Activated T-cell treated with anti-CD3 and anti-CD28 coated beads for 4 hours (primary cell): Measurements from ENCODE around the gene ZFHX3.

Experiments
- DNase-seq: peaks from one replicate; pipeline ENCODE4 v3.0.0-alpha.2; 2020

ZFHX3 gene

DNA sequence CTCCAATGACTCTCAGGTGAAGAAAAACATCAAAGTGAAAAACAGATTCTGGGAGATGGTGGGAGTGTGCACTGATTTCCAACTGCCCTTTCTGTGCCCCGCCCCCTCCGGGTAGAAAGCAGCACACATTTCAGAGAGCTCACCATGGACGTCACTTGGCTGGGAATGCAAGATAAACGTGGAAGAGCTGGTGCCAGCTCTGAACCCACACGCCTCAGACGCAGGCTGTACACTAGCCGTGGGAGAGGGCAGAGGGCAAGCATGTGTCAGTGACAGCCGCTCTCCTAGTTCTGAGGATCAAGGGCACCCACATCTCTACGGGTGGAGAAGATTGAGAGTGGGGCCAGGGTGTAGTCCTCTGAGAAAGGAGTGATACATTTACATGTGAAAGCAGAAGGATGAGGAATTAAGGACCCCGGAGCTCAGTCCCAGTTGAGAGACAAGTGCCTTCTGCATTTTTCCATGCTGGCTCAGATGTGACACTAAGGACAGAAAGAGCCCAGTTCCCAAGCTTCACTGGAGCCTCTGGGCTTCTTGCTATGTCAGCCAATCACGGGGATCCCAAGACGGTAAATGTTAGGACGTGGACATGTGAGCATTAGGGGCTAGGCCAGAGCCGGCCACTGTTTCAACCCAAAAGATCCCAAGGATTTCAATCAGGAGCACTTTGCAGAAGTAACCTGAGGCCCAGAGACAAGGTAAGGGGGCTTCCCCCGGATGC lies 101.3 kb downstream of the ZFHX3 start:
- DNase-seq: no peak

DNA sequence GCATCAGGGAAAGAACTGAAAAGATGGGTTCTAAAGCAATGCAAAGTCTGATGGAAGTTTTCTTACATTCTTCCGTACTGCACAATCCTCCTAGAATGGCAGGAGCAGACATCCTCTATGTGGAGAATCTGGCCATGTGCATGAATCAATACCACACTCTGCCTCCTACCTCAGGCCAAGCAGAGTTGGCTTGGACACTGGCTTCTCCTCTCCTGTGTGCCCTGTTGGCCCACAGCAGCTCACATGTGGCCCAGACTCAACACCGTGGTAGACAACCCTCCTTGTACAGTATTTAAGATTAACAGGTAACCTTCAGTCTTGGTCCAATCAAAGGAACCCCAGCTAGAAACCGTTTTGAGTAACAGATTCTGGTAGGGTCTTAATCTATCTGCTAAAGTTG lies 101.9 kb downstream of the ZFHX3 start:
- DNase-seq: no peak

DNA sequence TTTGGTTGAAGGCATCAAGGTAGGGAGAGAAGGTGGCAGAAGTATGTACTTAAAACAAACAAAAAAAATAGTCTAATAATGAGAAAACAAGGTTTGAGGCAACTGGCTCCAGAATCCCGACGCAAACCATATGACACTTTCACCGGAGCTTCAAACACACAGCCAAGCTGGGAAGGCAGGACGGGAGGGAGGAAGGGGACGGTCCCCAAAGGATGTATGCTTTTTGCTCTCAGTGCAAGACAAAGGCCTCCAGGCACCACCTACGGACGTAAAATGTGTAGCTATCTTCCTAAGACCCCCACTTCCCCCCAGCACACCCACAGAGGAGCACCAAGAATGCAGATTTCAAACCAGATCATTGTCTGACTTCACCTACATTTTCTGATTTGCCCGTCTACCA lies 102.3 kb downstream of the ZFHX3 start:
- DNase-seq: no peak

DNA sequence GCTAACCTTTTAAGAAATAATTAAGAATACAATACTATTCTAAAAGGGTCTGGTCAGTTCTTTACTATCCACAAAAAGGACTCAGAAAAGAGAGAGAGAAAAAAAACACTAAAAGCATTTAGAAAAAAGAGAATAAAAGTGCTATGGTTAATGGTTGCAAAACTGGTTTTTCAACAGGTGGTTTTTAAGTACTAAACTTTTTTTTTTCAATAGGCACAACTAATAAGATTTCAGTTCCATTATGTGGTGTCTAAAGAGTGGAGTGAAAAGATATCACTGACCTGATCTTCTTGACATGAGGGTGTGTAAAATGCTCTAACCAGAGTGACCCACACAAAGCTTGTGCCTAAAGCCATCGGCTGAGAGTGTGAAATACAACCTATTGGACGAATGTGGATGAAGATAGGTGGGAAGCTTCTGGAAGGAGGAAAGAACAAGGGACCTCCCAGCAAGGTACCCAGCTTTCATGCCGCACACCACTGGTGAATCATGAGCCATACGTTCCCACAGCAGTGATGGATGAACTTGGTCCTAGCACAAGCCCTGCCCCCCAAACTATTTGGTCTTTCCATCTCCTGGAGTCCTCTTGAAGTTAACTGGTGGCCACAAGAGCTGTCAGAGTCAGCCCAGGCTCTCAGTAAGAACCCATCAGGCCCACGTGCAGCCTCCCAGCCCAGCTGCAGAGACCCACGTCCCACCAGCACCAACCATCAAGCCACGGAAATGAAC lies 103.0 kb downstream of the ZFHX3 start:
- DNase-seq: no peak

DNA sequence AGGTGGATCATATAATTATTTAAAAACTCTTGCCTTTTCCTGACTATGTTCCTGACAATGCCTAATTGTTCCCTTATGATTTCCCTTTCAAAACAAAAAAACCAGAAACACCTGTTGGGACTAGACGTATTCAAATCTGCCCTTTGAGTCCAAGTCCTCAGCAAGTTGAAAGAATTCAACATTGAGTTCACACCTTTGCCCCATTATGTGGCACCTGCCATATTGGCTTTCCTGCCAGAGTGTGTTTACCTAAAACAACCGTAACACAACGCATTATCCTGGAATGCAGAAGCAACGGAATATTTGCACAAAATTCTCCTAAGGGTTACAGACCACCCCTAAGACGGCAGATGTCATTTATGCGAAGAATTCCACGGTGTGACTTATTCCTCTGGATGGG lies 105.9 kb downstream of the ZFHX3 start:
- DNase-seq: no peak

DNA sequence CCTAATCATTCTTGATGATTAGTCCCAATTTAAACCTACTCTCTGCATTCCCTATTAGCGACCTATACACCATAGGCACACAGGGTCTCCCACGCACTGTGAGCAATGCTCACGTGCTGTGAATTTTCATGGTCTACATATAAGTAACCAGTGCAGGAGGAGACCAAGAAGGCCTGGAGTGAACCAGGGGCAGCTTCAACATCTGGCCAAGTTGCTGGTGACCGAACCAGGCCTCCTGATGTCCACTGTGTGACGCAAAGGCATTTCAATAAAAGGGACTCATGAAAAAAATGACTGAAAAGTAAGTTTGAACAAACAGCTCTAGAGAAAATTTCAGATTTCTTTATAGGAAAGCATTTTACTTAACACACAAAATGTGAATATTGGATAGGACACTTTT lies 107.0 kb downstream of the ZFHX3 start:
- no peak for DNase-seq

DNA sequence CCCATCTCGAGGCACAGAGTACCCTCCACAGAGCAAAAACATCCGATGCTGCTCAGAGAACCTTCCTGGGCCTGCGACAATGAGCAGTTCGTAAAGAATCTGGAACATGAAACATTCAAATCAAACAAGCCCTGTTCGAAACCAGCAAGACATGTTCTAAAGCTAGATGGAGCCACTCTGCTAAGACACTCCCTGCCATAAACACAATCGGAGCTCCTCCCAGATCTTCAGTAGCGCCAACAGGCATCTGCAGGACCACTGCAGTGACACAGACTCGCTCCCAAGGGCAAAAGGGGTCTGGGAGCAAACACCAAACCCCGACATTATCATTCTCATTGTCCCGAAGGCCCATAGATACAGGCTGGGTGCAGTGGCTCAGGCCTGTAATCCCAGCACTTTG lies 108.7 kb downstream of the ZFHX3 start:
- no peak for DNase-seq

DNA sequence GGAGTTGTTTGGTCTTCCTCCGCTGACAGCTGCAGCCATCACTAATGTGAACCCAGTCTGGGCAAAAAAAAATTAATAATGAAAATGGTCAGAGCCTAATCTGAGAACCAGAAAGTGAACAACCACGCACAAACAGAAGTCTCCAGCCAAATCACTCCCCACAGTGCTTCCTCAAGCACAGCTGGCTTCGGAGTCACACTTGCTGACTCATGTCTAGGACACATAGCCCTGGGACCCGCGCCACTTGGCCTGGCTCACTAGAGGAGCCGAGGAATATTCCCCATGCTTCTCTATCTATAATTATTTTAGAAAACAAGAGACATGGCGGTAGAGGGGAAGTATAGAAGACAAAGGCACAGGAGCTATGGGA lies 109.1 kb downstream of the ZFHX3 start:
- no peak for DNase-seq

DNA sequence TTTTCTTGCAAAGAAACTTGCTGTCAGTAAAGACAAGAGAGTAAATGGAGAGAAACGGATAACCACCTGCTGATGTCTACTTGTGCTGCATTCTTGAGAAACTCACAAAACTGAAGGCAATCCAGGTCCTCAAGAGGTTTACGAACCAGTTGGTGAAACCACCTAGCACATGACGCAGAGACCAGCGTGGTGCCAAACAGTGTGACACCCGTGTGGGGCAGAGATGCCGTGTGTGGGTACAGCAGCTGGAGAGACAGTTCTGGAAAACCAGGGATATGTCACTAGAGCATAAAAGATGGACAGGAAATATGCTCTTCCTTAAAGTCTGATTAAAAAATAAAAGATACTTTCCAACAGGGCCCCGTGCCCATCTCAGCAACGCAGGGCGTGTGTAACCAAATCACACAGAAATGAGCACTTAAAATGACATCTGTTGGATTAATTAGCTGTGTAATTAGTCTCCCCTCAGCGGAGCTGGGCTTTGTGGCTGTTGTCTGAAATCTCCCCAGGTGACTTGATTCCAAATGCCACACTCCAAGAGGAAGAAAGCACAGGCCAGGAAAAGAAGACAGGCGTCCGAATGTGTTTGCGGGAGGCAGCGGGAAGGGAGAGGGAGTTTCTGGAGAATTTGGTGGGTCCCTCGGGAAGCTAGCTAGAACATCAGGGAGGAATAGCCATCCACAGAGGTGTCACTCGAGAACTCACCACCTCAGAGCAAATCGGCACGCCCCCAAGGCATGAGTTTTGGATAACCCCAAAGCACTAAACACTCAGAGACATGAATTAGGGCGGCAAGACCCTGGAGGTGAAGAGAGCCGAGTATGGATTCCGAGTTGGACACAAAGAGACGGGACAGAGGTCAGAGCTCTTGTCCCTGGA lies 109.8 kb downstream of the ZFHX3 start:
- no peak for DNase-seq

DNA sequence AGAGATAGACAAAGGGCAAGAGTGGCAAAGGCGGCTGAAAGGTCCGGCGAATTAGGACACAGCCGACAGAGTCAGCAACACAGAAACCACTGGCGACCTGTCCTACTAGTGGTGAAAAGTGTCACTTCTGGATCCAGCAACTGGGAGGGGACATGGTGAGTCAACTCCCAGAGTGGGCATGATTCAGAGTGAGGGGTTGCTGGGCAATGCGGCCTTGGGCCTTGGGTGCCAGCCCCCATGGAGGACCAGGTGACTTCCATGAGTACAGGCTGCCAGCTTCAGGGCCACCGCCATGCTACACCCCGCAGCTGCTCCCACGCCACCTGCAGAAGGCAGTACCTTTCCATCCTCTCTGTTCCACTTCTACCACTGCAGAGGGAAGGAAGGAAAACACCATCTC lies 110.6 kb downstream of the ZFHX3 start:
- no peak for DNase-seq

DNA sequence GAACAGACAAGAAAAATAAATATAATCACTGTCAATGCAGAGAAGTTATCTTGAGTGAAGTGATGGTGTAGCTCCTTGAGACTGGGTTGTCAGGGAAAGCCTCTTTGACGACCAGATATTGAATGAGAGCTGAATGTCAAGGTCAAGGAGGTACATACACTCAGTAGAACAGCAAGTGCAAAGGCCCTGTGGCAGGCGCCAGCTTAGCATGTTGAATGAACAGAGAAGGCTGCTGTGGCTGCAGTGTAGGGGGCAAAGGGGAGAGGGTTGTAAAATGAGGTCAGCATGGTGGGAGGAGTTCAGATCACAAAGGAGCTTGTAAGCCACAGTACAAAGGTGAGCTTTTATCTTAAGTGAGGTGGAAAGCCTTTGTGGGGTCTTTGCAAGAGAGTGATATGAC lies 111.5 kb downstream of the ZFHX3 start:
- no peak for DNase-seq

DNA sequence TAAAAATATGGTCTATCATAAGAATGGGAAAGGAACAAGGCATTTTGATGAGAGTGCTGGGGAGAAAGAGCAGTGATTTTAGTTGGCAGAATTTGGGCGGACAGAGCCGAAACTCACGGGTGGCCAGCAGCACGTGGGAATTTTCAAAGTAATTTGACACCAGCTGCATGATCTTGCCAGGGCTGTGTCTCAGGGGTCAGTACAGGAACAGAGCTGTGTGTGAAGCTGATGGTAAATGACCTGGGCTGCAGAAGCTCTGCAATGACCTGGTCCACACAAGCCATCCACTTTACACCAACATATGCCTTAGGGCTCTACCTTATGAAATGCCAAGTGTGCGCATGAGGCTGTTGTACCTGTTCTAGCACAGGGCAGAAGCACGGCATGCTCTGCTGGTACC lies 112.0 kb downstream of the ZFHX3 start:
- DNase-seq: no peak

DNA sequence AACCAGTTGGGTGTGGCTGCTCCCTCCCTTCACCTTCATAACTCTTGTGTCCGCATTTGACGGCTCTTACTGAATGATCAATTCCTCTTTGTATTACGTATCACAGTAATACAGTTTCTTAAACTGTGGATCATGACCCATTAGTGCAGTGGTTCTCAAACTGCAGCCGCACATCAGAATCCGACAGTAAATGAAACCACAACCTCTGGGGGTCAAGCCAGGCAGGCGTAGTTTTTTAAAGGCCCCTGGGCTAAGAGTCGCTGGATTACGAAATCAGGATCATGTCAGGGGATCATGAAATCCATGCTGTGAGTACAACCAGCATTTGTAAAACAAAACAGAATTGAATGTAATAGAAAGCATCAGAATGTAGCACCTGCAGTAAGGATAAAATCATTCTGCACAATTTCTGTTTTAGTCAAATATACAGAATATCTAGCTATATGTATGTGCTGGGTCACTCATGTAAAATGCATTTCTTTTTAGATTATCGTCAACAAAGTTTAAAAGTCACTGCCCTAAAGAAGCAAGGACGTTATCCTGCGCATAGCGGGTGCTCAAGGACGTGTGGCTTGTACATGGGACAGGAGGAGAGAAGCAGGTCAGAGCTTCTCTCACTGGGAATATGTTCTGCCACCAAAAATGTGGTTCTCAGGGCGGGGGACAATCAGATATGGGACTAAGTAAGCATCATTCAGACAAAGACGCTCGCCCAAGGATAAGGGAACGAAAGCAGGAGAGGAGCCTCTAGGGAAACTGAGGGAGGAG lies 113.1 kb downstream of the ZFHX3 start:
- DNase-seq: no peak

DNA sequence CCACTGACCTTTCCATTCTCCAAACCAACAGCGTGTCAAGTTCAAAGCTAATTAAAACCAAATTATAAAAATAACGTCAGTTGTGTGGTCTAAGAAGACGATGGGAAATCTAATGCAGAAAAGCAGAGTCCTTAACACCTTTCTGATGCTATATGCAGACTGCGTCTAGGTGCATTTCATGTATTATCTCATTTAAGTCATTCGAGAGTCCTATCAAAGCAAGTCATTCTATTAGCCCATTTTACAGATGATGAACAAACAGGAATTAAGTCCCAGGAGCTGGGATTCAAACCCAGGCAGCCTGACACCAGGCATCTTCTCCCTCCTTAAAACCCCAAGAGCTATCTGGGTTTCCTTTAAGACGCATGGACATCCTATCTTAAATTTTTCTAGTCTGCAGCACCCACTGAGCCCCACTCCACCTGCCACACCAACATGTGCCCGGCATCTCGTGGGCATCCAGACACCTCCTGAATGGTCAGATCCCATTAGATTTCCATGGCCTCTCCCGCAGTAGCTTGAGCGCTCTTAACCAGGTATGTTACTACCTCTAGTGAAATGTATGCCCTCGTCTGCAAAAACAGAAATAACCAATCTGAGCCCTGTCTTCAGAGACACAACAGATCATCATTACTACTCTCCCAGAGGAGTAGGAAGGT lies 115.1 kb downstream of the ZFHX3 start:
- no peak for DNase-seq

DNA sequence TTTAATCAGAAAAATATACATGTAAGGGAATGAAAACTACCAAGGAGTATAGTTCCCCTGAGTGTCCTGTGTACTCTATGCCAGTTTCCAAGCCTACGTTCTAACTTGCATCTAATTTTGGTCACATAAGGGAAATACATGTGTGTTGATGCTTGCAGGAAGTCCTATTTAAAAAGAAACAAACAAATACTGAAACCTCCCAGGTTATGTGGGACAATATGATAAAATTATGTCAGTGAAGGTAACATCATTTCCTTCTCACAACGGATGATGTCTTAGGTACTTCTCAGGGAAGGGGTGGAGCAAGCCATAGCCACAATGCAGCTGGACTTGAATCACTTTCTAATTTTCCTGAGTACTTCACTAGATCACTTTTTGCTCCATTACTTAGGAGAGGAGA lies 115.9 kb downstream of the ZFHX3 start:
- no peak for DNase-seq

DNA sequence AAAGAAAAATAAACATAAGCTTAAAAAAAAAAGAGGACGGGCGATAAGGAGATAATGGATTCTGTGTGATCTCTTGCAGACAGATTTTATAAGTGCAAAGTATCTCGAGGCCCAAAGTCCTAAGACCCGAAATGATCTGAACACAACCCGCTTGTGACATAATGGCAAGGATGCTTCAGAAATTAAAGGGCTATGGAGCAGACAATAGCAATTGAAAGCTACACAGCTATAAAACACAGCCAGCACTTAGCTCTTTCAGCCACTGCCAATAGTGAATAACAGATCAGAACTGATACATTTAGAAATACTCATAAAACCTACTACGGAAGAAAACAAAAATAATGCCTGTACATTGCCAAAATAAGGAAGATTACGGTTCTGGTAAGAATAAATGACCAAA lies 117.5 kb downstream of the ZFHX3 start:
- no peak for DNase-seq

DNA sequence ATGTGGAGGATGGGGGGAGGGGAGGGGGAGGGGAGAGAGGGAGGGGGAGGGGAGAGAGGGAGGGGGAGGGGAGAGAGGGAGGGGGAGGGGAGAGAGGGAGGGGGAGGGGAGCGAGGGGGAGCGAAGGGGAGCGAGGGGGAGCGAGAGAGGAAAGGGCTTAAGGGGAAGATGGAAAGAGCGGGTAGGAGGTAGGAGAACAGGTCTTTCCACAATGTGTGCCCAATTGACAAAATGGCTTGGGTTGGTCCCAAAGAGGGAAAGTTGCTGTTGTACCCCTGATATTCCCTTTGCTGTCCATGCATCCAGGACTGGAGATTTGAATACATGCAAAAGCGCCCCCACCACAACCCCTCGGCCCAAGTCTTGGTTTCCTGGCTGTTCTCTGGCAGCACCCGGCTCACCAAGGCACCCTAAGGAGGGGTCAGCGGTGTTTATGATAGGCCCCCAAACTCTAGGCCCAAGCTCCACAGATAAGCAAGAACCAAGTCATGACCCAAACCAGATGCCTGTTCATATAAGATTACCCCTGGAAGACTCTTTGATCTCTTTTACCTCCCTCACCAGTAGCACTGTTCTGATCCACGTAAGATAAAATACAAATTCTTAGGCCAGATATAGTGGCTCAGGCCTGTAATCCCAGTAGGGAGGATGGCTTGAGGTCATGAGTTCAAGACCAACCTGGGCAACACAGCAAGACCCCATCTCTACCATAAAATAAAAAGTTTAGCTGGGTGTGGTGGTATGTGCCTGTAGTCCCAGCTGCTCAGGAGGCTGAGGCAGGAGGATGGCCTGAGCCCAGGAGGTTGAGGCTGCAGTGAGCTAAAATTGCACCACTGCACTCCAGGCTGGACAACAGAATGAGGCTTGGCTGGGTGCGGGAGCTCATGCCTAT lies 119.6 kb downstream of the ZFHX3 start:
- no peak for DNase-seq

DNA sequence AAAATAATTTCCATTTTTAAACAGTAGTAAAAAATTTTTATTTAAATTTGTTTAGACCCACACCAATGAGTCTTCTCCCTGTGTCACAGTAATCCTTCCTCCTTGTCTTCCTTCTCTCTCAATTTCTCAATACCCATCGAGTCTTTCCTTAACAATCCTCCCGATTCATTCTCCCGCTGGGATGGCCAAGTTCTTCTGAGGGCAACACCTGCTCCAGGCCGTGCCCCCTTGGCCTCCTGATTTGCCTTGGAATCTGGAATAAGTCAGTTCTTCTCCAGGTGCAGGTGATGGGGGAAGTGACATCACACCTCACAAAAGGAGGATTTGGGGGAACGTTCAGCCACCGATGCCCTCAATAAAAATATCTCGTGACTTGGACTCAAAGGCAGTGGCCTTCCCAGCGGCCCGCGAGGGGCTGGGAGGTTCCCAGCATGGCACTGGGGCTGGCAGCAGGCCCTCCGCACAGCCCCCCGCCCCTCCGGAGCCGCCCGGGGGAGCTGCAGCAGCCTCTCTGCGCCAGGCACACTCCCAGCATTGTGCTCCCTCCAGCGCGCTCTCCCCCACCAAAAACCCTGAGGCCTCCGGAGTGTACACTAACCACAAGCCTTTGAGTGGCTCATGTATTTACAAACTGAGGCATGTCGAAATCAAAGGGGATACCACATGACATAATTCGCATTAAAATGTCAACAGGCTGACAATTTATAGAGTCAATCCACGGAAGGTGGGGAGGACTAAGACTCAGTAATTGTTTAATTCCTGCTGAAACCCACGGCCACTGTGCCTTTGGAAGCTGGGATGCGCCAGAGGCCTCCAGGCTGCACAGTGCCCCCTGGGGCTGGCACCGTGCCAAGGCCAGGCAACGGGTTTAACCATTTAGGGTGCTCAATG lies 120.5 kb downstream of the ZFHX3 start:
- DNase-seq: no peak

DNA sequence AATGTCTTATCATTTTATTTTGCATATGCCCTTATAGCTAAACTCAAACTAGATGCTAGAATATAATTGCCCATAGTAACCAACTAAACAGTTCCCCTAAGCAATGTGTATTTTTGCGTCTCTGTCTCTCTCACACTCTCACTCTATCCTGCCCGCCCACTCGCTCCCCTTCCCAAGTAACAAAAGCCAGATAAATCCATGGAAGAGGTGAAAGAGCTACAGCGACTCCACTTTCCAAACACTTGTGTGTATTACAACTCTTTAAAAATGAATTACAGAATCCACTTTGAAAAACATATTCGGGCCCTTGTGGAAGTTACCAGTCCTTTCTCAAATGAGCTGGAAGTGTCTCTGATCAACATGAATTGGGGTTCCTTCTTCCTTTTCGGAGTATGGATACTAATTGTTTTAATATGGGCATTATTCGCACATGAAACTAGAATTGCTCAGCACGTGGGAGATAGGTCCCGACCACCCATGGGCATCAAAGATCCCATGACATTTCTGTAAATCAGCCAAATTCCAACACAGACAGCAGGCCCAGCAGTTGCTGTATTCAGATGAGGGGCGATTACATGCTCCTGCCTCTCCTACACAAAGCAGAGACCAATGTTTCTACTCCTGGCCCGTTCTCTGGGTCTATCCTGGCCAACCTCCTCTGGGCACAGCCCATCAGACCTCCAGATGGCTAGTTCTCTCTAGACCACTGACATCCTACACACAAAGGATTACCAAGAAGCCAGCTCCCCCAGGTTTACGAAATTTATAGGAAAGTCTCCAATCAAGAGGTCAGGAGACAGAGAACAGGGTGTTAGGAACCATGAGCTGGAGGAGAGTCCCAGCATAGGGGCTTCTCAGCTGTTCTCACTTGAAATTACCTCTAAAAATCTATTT lies 121.5 kb downstream of the ZFHX3 start:
- no peak for DNase-seq
